RWPE2 (cell line): ENCODE data around the gene PRIM1.
A peak's percentile ranks its signal among the peaks of the same experiment; 100 is the strongest.
"Not testable (repeated sequence)": the region's sequence is repeated elsewhere in the genome, so short reads cannot be mapped to it uniquely, and the experiment has no call there.

Experiments
- ATAC-seq: fragments of 200-7000 bp; cut with Tn5 transposase; 3 replicates; pipeline ENCODE4 v1.9.1; 2021; ENCODE audit warnings: low read depth
- DNase-seq: peaks from one replicate; pipeline ENCODE4 v3.0.0-alpha.2; 2020; ENCODE audit warnings: low spot score
- H3K27ac ChIP-seq: fragments of 450-650 bp; 2 replicates; pipeline ENCODE4 v1.5.1; 2017; ENCODE audit warnings: mild to moderate bottlenecking; ENCODE audit not compliant: poor library complexity, severe bottlenecking
- H3K27me3 ChIP-seq: fragments of 250-450 bp; sonication (Bioruptor Pico); 2 replicates; pipeline ENCODE4 v1.5.1; 2021; ENCODE audit warnings: mild to moderate bottlenecking, moderate library complexity; ENCODE audit not compliant: insufficient read depth, poor library complexity, severe bottlenecking
- H3K36me3 ChIP-seq: fragments of 250-450 bp; sonication (Bioruptor Pico); 2 replicates; pipeline ENCODE4 v1.5.1; 2020; ENCODE audit warnings: low read depth, mild to moderate bottlenecking, moderate library complexity
- H3K4me1 ChIP-seq: fragments of 250-450 bp; sonication (Bioruptor Pico); 2 replicates; pipeline ENCODE4 v1.5.1; 2021; ENCODE audit warnings: mild to moderate bottlenecking, moderate library complexity; ENCODE audit not compliant: insufficient read depth, poor library complexity, severe bottlenecking
- H3K4me3 ChIP-seq: fragments of 250-450 bp; sonication (Bioruptor Pico); 2 replicates; pipeline ENCODE4 v1.5.1; 2021; ENCODE audit warnings: mild to moderate bottlenecking, moderate library complexity; ENCODE audit not compliant: severe bottlenecking
- H3K9me3 ChIP-seq: fragments of 250-450 bp; sonication (Bioruptor Pico); 2 replicates; pipeline ENCODE4 v1.5.1; 2021; ENCODE audit warnings: mild to moderate bottlenecking, moderate library complexity; ENCODE audit not compliant: severe bottlenecking
- CTCF ChIP-seq: fragments of 450-650 bp; IDR thresholded peaks from one replicate; pipeline ENCODE4 v1.5.1; 2017; ENCODE audit warnings: mild to moderate bottlenecking, moderate library complexity; ENCODE audit not compliant: poor library complexity, severe bottlenecking

Gene PRIM1

DNA sequence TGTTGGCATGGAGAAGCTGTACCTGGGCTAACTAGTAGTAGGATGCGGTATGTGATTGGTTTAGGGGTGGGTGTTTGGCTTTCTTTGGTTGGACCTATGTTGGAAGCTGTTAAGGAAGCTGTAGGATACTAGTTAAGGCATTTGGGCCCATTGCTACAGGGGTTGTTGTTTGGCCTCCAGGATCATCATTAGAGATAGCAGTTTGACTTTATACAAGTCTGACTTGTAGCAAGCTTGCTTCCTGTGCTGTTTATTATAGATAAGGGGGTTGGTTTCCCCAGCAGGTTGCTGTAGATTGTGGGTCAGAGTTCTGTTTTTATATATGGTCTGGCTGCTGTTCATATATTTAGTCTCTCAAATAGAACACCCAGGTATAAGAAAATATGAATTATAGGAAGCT is 1.4 kb upstream of the PRIM1 start:
- H3K4me1 ChIP-seq, result peaks cover 6% of the 10 kb centered on the region
- no peak overlapping the region for H3K4me3 ChIP-seq
- DNase-seq (no peak), ATAC-seq (no peak)
- H3K27me3 ChIP-seq, result no peaks in the 10 kb centered on the region
- H3K9me3 ChIP-seq, result peaks cover 2% of the 10 kb centered on the region
- H3K27ac ChIP-seq, result no peak overlapping the region
- TF ChIP-seq CTCF, result no peak
- H3K36me3 ChIP-seq, result peaks cover 25% of the 10 kb centered on the region

- H3K4me1 ChIP-seq, H3K27me3 ChIP-seq, DNase-seq, H3K9me3 ChIP-seq, H3K27ac ChIP-seq, ATAC-seq: not testable (repeated sequence)
- Histone ChIP-seq H3K4me3 (peak overlapping the region; percentile 86), H3K36me3 (peaks cover 52% of the 10 kb centered on the region)
Observed at GRCh38 chr12:56750596-56750995, 1.5 kb downstream of the PRIM1 start.

DNA sequence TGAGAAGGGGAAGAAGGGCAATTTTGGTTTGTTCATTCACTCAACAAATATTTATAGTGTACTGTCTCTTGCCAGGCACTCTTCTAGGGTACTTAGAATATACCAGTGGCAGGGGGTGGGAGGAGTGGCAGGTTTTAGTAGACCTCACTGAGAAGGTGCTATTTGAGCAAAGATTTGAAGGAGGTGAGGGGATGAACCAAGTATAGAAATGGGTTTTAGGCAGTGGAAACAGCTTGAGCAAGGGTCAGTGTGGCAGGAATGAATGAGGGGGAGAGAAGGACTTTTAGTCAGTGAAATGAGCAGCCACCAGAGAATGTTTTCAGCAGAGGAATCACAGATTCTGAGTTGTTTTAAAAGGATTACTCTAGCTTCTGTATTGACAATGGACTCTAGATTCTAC is 2.3 kb downstream of the PRIM1 start:
- Histone ChIP-seq H3K9me3 (no peaks in the 10 kb centered on the region), H3K4me3 (no peak overlapping the region), H3K27ac (no peak overlapping the region), H3K36me3 (peaks cover 59% of the 10 kb centered on the region), H3K27me3 (no peaks in the 10 kb centered on the region), H3K4me1 (peaks cover 6% of the 10 kb centered on the region)
- ATAC-seq (no peak), DNase-seq (no peak)
- TF ChIP-seq CTCF, result no peak

DNA sequence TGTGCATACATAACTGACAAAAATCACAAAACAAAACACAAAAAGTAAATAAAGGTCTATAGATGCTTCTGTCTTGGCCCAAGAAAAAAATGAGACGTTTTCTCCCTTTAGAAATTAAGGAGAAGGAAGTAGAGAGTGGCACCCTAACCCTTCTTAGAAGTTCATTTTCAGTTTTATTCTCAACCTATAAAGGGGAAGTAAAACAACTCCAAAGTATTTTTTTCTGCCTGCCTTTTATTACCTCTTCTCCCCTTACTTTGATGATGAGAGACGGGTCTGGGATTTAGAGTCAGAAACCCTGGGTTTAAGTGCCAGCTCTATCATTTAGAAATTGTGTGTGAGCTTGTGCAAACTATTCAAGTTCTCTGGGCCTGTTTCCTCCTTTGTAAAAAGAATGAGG is 2.8 kb downstream of the PRIM1 start:
- ATAC-seq, result no peak
- DNase-seq, result no peak
- H3K27me3 ChIP-seq, result no peaks in the 10 kb centered on the region
- no peak for TF ChIP-seq CTCF
- H3K36me3 ChIP-seq, result peaks cover 64% of the 10 kb centered on the region
- peaks cover 6% of the 10 kb centered on the region for H3K4me1 ChIP-seq
- no peak overlapping the region for H3K4me3 ChIP-seq
- no peaks in the 10 kb centered on the region for H3K9me3 ChIP-seq
- no peak overlapping the region for H3K27ac ChIP-seq

DNA sequence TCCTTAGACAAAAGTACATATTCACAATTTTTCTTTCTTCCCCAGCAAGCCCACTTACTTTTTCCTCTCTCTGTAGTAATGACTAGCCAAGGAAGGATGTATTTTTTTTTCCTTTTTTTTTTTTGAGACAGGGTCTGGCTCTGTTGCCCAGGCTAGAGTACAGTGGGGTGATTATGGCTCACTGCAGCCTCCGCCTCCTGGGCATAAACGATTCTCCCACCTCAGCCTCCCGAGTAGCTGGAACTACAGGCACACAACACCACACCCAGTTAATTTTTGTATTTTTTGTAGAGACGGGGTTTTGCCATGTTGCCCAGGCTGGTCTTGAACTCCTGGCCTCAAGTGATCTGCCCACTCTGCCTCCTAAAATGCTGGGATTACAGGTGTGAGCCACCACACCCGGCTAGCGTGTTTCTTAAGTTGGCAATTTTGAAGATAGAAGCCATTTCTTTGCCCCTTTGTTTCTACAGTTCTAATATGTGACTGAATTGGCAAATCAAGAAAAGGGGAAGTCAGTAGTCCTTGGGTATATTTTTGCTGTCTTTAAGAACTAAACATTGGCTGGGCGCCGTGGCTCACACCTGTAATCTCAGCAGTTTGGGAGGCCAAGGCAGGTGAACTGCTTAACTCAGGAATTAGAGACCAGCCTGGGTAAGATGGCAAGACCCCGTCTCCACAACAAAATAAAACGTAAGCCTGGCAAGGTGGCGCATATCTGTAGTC is 23.8 kb downstream of the PRIM1 start:
- peaks cover 57% of the 10 kb centered on the region for H3K36me3 ChIP-seq
- H3K4me1 ChIP-seq, result peaks cover 3% of the 10 kb centered on the region
- H3K27me3 ChIP-seq, result no peaks in the 10 kb centered on the region
- no peak for ATAC-seq
- no peak overlapping the region for H3K27ac ChIP-seq
- no peaks in the 10 kb centered on the region for H3K9me3 ChIP-seq
- DNase-seq, result no peak
- H3K4me3 ChIP-seq, result no peak overlapping the region
- no peak for TF ChIP-seq CTCF

DNA sequence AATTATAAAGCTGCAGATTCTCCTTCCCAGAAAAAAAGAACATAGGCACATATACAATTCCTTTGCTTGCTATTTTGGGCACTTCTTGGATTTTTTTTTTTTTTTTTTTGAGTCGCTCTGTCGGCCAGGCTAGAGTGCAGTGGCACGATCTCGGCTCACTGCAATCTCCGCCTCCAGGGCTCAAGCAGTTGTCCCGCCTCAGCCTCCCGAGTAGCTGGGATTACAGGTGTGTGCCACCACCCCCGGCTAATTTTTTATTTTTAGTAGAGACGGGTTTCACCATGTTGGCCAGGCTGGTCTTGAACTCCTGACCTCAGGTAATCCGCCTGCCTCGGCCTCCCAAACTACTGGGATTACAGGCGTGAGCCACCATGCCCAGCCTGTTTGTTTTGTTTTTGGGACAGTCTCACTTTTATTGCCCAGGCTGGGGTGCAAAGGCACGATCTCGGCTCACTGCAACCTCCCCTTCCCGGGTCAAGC is 25.9 kb downstream of the PRIM1 start:
- H3K27me3 ChIP-seq, DNase-seq, H3K4me3 ChIP-seq, ATAC-seq, H3K9me3 ChIP-seq: not testable (repeated sequence)
- Histone ChIP-seq H3K27ac (peak overlapping the region; percentile 79), H3K36me3 (peaks cover 61% of the 10 kb centered on the region), H3K4me1 (peaks cover 22% of the 10 kb centered on the region)
